Activated naive CD4-positive, alpha-beta T cell treated with anti-CD3 and anti-CD28 coated beads, Interleukin-2, amount 10 ng/mL, durations not matched to agents 7 days and 5 days (primary cell): ENCODE data around the gene WNT5A.

ENCODE experiments used
- CTCF ChIA-PET: fragments of 350-600 bp; sonication (Branson Sonifier 250); formaldehyde crosslinking; loops from one replicate; lab custom pipeline; 2021; ENCODE audit warnings: antibody characterized with exemption; lab: Charles Lee
- DNase-seq: peaks from one replicate; pipeline ENCODE4 v3.0.0-alpha.2; 2020
- H3K27ac Mint-ChIP-seq: one replicate; pipeline ENCODE4 v1.8.0; 2021; ENCODE audit warnings: mild to moderate bottlenecking, moderate library complexity, mixed read lengths
- H3K27me3 Mint-ChIP-seq: one replicate; pipeline ENCODE4 v1.8.0; 2021; ENCODE audit warnings: mild to moderate bottlenecking, mixed read lengths
- H3K36me3 Mint-ChIP-seq: one replicate; pipeline ENCODE4 v1.8.0; 2021; ENCODE audit warnings: mixed read lengths
- H3K4me1 Mint-ChIP-seq: one replicate; pipeline ENCODE4 v1.8.0; 2021; ENCODE audit warnings: mixed read lengths
- H3K4me3 Mint-ChIP-seq: one replicate; pipeline ENCODE4 v1.8.0; 2021; ENCODE audit warnings: mild to moderate bottlenecking, moderate library complexity, mixed read lengths
- H3K9me3 Mint-ChIP-seq: one replicate; pipeline ENCODE4 v1.8.0; 2021; ENCODE audit warnings: mixed read lengths

The WNT5A gene

GRCh38 chr3:55486857-55487380 is at the start of gene WNT5A:
WNT5A (minus strand) TSS chr3:55487306; CDS start chr3:55486985, 321 bp downstream.
- Mint-ChIP-seq H3K4me1 (peaks cover 24% of the 10 kb centered on the region), H3K27me3 (peaks cover 96% of the 10 kb centered on the region), H3K4me3 (peak within 1 kb of the TSS; percentile 70), H3K9me3 (no peaks in the 10 kb centered on the region), H3K27ac (no peak within 1 kb of the TSS), H3K36me3 (peaks cover 12% of the 10 kb centered on the region)
- CTCF ChIA-PET: no interaction called here
- DNase-seq: no peak

- no peak for DNase-seq
- Mint-ChIP-seq H3K4me3 (no peak overlapping the region), H3K36me3 (no peaks in the 10 kb centered on the region), H3K27me3 (no peaks in the 10 kb centered on the region), H3K9me3 (peaks cover 2% of the 10 kb centered on the region), H3K27ac (no peak overlapping the region), H3K4me1 (no peaks in the 10 kb centered on the region)
- CTCF ChIA-PET: no interaction called here
Observed at GRCh38 chr3:55534876-55535275, 47.8 kb upstream of the WNT5A start.

GRCh38 chr3:55532806-55533205 is 45.7 kb upstream of the WNT5A start:
- H3K27me3 Mint-ChIP-seq: no peaks in the 10 kb centered on the region
- H3K36me3 Mint-ChIP-seq: no peaks in the 10 kb centered on the region
- no peak for DNase-seq
- H3K4me1 Mint-ChIP-seq: no peaks in the 10 kb centered on the region
- CTCF ChIA-PET: no interaction called here
- no peak overlapping the region for H3K27ac Mint-ChIP-seq
- H3K9me3 Mint-ChIP-seq: peaks cover 2% of the 10 kb centered on the region
- no peak overlapping the region for H3K4me3 Mint-ChIP-seq

GRCh38 chr3:55531321-55531720 is 44.2 kb upstream of the WNT5A start:
- CTCF ChIA-PET: no interaction called here
- Mint-ChIP-seq H3K4me1 (no peaks in the 10 kb centered on the region), H3K36me3 (no peaks in the 10 kb centered on the region), H3K4me3 (no peak overlapping the region), H3K9me3 (peaks cover 2% of the 10 kb centered on the region), H3K27me3 (no peaks in the 10 kb centered on the region), H3K27ac (no peak overlapping the region)
- no peak for DNase-seq

- CTCF ChIA-PET: no interaction called here
- H3K27ac Mint-ChIP-seq: no peak overlapping the region
- H3K9me3 Mint-ChIP-seq: no peaks in the 10 kb centered on the region
- no peaks in the 10 kb centered on the region for H3K36me3 Mint-ChIP-seq
- H3K4me1 Mint-ChIP-seq: no peaks in the 10 kb centered on the region
- no peak overlapping the region for H3K4me3 Mint-ChIP-seq
- no peak for DNase-seq
- H3K27me3 Mint-ChIP-seq: no peaks in the 10 kb centered on the region
Observed at GRCh38 chr3:55527361-55527760, 40.3 kb upstream of the WNT5A start.

GRCh38 chr3:55526332-55527030 is 39.4 kb upstream of the WNT5A start:
- CTCF ChIA-PET: no interaction called here
- H3K4me3 Mint-ChIP-seq: no peak overlapping the region
- no peak overlapping the region for H3K27ac Mint-ChIP-seq
- no peaks in the 10 kb centered on the region for H3K9me3 Mint-ChIP-seq
- no peak for DNase-seq
- H3K36me3 Mint-ChIP-seq: no peaks in the 10 kb centered on the region
- no peaks in the 10 kb centered on the region for H3K4me1 Mint-ChIP-seq
- no peaks in the 10 kb centered on the region for H3K27me3 Mint-ChIP-seq

GRCh38 chr3:55525436-55525835 is 38.3 kb upstream of the WNT5A start:
- H3K36me3 Mint-ChIP-seq: no peaks in the 10 kb centered on the region
- H3K27me3 Mint-ChIP-seq: no peaks in the 10 kb centered on the region
- no peak overlapping the region for H3K4me3 Mint-ChIP-seq
- no peaks in the 10 kb centered on the region for H3K9me3 Mint-ChIP-seq
- H3K27ac Mint-ChIP-seq: no peak overlapping the region
- DNase-seq: no peak
- no peaks in the 10 kb centered on the region for H3K4me1 Mint-ChIP-seq
- CTCF ChIA-PET: interaction anchor here (1.7 kb wide), 1 partner anchor 10 kb away, joined by 3 read pairs; no protein-coding TSS in a partner anchor

GRCh38 chr3:55524565-55525244 is 37.6 kb upstream of the WNT5A start:
- H3K4me1 Mint-ChIP-seq: no peaks in the 10 kb centered on the region
- no peak for DNase-seq
- H3K36me3 Mint-ChIP-seq: no peaks in the 10 kb centered on the region
- no peaks in the 10 kb centered on the region for H3K27me3 Mint-ChIP-seq
- H3K4me3 Mint-ChIP-seq: no peak overlapping the region
- CTCF ChIA-PET: interaction anchor here (1.0 to 1.7 kb wide), 2 partner anchors 9 to 144 kb away, joined by 3 read pairs; no protein-coding TSS in a partner anchor
- H3K27ac Mint-ChIP-seq: no peak overlapping the region
- H3K9me3 Mint-ChIP-seq: no peaks in the 10 kb centered on the region

GRCh38 chr3:55523471-55523870 is 36.4 kb upstream of the WNT5A start:
- DNase-seq: no peak
- no peak overlapping the region for H3K4me3 Mint-ChIP-seq
- H3K4me1 Mint-ChIP-seq: no peaks in the 10 kb centered on the region

GRCh38 chr3:55521738-55522421 is 34.8 kb upstream of the WNT5A start:
- Mint-ChIP-seq H3K4me3 (no peak overlapping the region), H3K9me3 (no peaks in the 10 kb centered on the region), H3K4me1 (no peaks in the 10 kb centered on the region), H3K36me3 (no peaks in the 10 kb centered on the region), H3K27me3 (no peaks in the 10 kb centered on the region), H3K27ac (no peak overlapping the region)
- CTCF ChIA-PET: no interaction called here
- no peak for DNase-seq

More at GRCh38 chr3:55523471-55523870, 36.4 kb upstream of the WNT5A start:
- CTCF ChIA-PET: interaction anchor here (1.0 kb wide), 1 partner anchor 145 kb away, joined by 3 read pairs; no protein-coding TSS in a partner anchor
- Mint-ChIP-seq H3K27ac (no peak overlapping the region), H3K9me3 (no peaks in the 10 kb centered on the region), H3K27me3 (no peaks in the 10 kb centered on the region), H3K36me3 (no peaks in the 10 kb centered on the region)

- CTCF ChIA-PET: no interaction called here
- no peaks in the 10 kb centered on the region for H3K9me3 Mint-ChIP-seq
- no peak overlapping the region for H3K27ac Mint-ChIP-seq
Observed at GRCh38 chr3:55521064-55521737, 34.1 kb upstream of the WNT5A start.

GRCh38 chr3:55519019-55519418 is 31.9 kb upstream of the WNT5A start:
- no peaks in the 10 kb centered on the region for H3K4me1 Mint-ChIP-seq
- H3K27ac Mint-ChIP-seq: no peak overlapping the region
- H3K4me3 Mint-ChIP-seq: no peak overlapping the region
- H3K27me3 Mint-ChIP-seq: no peaks in the 10 kb centered on the region
- no peaks in the 10 kb centered on the region for H3K36me3 Mint-ChIP-seq
- CTCF ChIA-PET: no interaction called here
- no peak for DNase-seq
- H3K9me3 Mint-ChIP-seq: no peaks in the 10 kb centered on the region

More at GRCh38 chr3:55521064-55521737, 34.1 kb upstream of the WNT5A start:
- H3K36me3 Mint-ChIP-seq: no peaks in the 10 kb centered on the region
- no peak for DNase-seq
- no peak overlapping the region for H3K4me3 Mint-ChIP-seq
- H3K27me3 Mint-ChIP-seq: no peaks in the 10 kb centered on the region
- no peaks in the 10 kb centered on the region for H3K4me1 Mint-ChIP-seq

GRCh38 chr3:55518451-55518850 is 31.3 kb upstream of the WNT5A start:
- H3K4me3 Mint-ChIP-seq: no peak overlapping the region

More at GRCh38 chr3:55518451-55518850, 31.3 kb upstream of the WNT5A start:
- CTCF ChIA-PET: no interaction called here
- Mint-ChIP-seq H3K36me3 (no peaks in the 10 kb centered on the region), H3K4me1 (no peaks in the 10 kb centered on the region), H3K9me3 (no peaks in the 10 kb centered on the region), H3K27me3 (no peaks in the 10 kb centered on the region), H3K27ac (no peak overlapping the region)
- no peak for DNase-seq
